K562 (cell line): ENCODE measurements around the gene CXCL17. TPM values are rescaled to one million over a fixed set of nuclear protein-coding genes. Genes with fewer than 3 reads are reported as not detected.
"Not testable (repeated sequence)": the region's sequence is repeated elsewhere in the genome, so short reads cannot be mapped to it uniquely, and the experiment has no call there.

Experiments used
- ATAC-seq: fragments of 200-7000 bp; cut with Tn5 transposase; 3 replicates; pipeline ENCODE4 v1.9.1; 2020; ENCODE audit warnings: moderate library complexity
- BruUV-seq: library from RNA; stranded (reverse); fragments of 400-500 nt; replicated peaks from 2 replicates; lab custom pipeline; 2021; lab: Mats Ljungman, UMichigan
- CTCF ChIA-PET: fragments of 300-600 bp; formaldehyde crosslinking; extraction: SDS; loops from one replicate; lab custom pipeline; 2021; ENCODE audit warnings: low intra/inter-chr PET ratio; lab: Yijun Ruan, JAX
- POLR2A ChIA-PET: fragments of 300-600, 350-650 bp; sonication (Branson Sonifier 250); formaldehyde crosslinking; extraction: SDS; loops from one replicate; lab custom pipeline; 2021; ENCODE audit warnings: antibody characterized with exemption, inconsistent platforms; lab: Yijun Ruan, JAX
- DNase-seq, 4 experiments: peaks; one replicate each; pipeline versions ENCODE4 v3.0.0 to v3.0.0-alpha.2; 2011 to 2018; ENCODE audit warnings: low spot score in 3 of 4, mixed read lengths in 3 of 4; ENCODE audit errors: extremely low read depth in 1 of 4
- FAIRE-seq: peaks from 2 replicates; lab custom pipeline; 2011; peaks lifted over from hg19 to GRCh38; lab: Jason Lieb, UNC
- H2AFZ ChIP-seq: 2 replicates; pipeline ENCODE4 v1.6.0; 2011; ENCODE audit warnings: low read depth, low read length, control low read depth, inconsistent platforms
- H3K27ac ChIP-seq: fragments of 200-600 bp; 3 replicates; pipeline ENCODE4 v1.8.0; 2011; ENCODE audit warnings: low read depth, mild to moderate bottlenecking, control low read depth, inconsistent platforms, low read length, moderate library complexity, mixed read lengths; ENCODE audit errors: extremely low read depth
- H3K27me3 ChIP-seq, 2 experiments: fragments of 300-600 bp in 1 of 2; 2 replicates in 1 of 2; 3 replicates in 1 of 2; pipeline versions ENCODE4 v1.6.0 to v1.8.0; 2011; ENCODE audit warnings: inconsistent platforms in 2 of 2, low read length in 2 of 2, mild to moderate bottlenecking in 1 of 2, mixed read lengths in 1 of 2, moderate library complexity in 1 of 2; ENCODE audit not compliant: control insufficient read depth in 2 of 2, insufficient read depth in 2 of 2
- H3K36me3 ChIP-seq: fragments of 300-600 bp; 3 replicates; pipeline ENCODE4 v1.8.0; 2011; ENCODE audit warnings: mild to moderate bottlenecking, low read length, inconsistent platforms; ENCODE audit not compliant: control insufficient read depth, insufficient read depth
- H3K4me1 ChIP-seq, 2 experiments: fragments of 200-600 bp in 1 of 2; replicated peaks in 1 of 2; 2 replicates in 1 of 2; 3 replicates in 1 of 2; pipeline versions ENCODE4 v1.5.1 to v1.8.0; 2011; ENCODE audit warnings: inconsistent platforms in 2 of 2, low read length in 2 of 2, mild to moderate bottlenecking in 1 of 2, mixed read lengths in 1 of 2, moderate library complexity in 1 of 2; ENCODE audit not compliant: control insufficient read depth in 2 of 2, insufficient read depth in 2 of 2
- H3K4me2 ChIP-seq: 2 replicates; pipeline ENCODE4 v1.6.1; 2011; ENCODE audit warnings: low read length, control low read depth, inconsistent platforms, mixed read lengths; ENCODE audit not compliant: insufficient read depth
- H3K4me3 ChIP-seq: fragments of 200-600 bp; sonication (generic), shearing (Covaris generic); 2 replicates; pipeline ENCODE4 v1.5.1; 2016; ENCODE audit warnings: control low read depth, inconsistent platforms
- H3K79me2 ChIP-seq: fragments of 200-600 bp; 3 replicates; pipeline ENCODE4 v1.8.0; 2011; ENCODE audit warnings: low read length, inconsistent platforms; ENCODE audit not compliant: control insufficient read depth, insufficient read depth
- H3K9ac ChIP-seq, 2 experiments: 2 replicates each; pipeline versions ENCODE4 v1.6.0 to v1.6.1; 2011; ENCODE audit warnings: low read depth in 2 of 2, low read length in 2 of 2, control low read depth in 1 of 2, inconsistent platforms in 1 of 2, mild to moderate bottlenecking in 1 of 2, mixed read lengths in 1 of 2; ENCODE audit not compliant: insufficient read depth in 1 of 2
- H3K9me1 ChIP-seq: one replicate; pipeline ENCODE4 v1.6.0; 2011; ENCODE audit warnings: inconsistent platforms, mild to moderate bottlenecking, low read length, moderate library complexity; ENCODE audit not compliant: control insufficient read depth, insufficient read depth
- H3K9me3 ChIP-seq: replicated peaks from 2 replicates; pipeline ENCODE4 v1.5.1; 2011; ENCODE audit warnings: low read depth, low read length, inconsistent platforms; ENCODE audit not compliant: control insufficient read depth, insufficient read depth
- H4K20me1 ChIP-seq: replicated peaks from 2 replicates; pipeline ENCODE4 v1.6.1; 2011; ENCODE audit warnings: low read length, inconsistent platforms, mixed read lengths; ENCODE audit not compliant: control insufficient read depth, insufficient read depth
- ZNF347 ChIP-seq: fragments of 450-650 bp; formaldehyde crosslinking; IDR thresholded peaks from 2 replicates; pipeline ENCODE4 v1.4.0; 2020; ENCODE audit warnings: low read depth, mild to moderate bottlenecking, moderate library complexity
- WGBS: fragments of 100-300 bp; shearing (Covaris generic); methylation state at CpG from one replicate; pipeline ENCODE4 v1.1.6; 2016; ENCODE audit warnings: low coverage, mixed read lengths; ENCODE audit not compliant: insufficient coverage; ENCODE audit errors: missing lambda C conversion rate; 5-methylcytosine and 5-hydroxymethylcytosine counted together
- in situ Hi-C: fragments of 300-500 bp; cut with MboI; formaldehyde crosslinking; loops from 4 replicates; pipeline ENCODE4 v1.15.0; 2018; ENCODE audit warnings: inconsistent platforms, mixed read lengths
- intact Hi-C: fragments of 100-400 bp; cut with micrococcal nuclease; formaldehyde crosslinking; loops from 2 replicates; pipeline ENCODE4 v1.14.2; 2022
- polyA plus RNA-seq, 8 experiments: library from polyadenylated mRNA; depleted of rRNA in 4 of 8; stranded (reverse) in 5 of 8; unstranded in 3 of 8; fragments of >200 nt; fragmentation: Nextera tagmentation in 2 of 8; fragmentation: Illumina TruSeq in 1 of 8; extraction: Ambion mirVana in 2 of 8; extraction: Trizol in 1 of 8; gene quantifications; 2 replicates each; pipeline versions ENCODE4 v1.2.1 to v1.2.3, GENCODE V29; 2011 to 2014; ENCODE audit warnings: inconsistent platforms in 1 of 8, missing spikeins in 1 of 8
- total RNA-seq, 7 experiments: library from RNA; depleted of rRNA in 6 of 7; stranded (reverse); fragments of >200 nt in 6 of 7; fragmentation: Illumina TruSeq in 2 of 7; extraction: Trizol in 2 of 7; gene quantifications; 2 replicates each; pipeline versions ENCODE4 v1.2.1 to v1.2.3, GENCODE V29; 2011 to 2021; ENCODE audit warnings: low replicate concordance in 1 of 7
- TF ChIP-seq, protein P1 (sequence below): fragments of 450-650 bp; formaldehyde crosslinking; conservative IDR thresholded peaks from 2 replicates; pipeline ENCODE4 v1.4.0; 2022; ENCODE audit warnings: mild to moderate bottlenecking, missing genetic modification characterization

Gene CXCL17
- total and polyA plus RNA-seq, 9 of the 15 experiments (the other 6 are each of a cell fraction or from before 2014, with no cell fraction given) = 0.10 to 0.15 TPM; not detected in 7

DNA sequence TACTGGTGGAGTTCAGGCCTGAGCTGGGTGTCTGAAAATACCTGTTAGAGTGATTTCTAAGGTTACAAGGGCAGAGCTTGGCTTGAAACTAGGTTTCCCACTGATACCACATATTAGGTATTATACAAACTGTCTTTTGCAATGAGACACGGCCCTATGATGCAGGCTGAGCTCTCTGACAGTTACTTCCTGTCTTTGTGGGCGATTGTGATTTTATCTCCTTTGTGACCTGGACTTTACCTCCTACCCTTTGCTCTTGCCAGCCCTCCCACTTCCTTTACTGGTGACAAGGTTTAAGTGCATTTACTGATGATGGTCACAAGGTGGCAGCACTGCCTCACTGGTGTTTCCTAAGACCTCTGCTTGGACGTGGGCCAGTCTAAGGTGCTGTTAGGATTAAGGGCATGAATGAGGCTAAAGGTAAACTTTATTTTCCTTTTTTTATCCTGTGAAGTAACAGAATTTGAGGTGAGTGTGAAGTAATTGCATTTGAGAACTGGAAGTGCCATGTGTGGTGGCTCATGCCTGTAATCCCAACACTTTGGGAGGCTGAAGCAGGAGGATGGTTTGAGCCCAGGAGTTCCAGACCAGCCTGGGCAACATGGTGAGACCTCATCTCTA, 7.7 kb upstream of the CXCL17 start (continued):
- TF ChIP-seq, protein P1, sequence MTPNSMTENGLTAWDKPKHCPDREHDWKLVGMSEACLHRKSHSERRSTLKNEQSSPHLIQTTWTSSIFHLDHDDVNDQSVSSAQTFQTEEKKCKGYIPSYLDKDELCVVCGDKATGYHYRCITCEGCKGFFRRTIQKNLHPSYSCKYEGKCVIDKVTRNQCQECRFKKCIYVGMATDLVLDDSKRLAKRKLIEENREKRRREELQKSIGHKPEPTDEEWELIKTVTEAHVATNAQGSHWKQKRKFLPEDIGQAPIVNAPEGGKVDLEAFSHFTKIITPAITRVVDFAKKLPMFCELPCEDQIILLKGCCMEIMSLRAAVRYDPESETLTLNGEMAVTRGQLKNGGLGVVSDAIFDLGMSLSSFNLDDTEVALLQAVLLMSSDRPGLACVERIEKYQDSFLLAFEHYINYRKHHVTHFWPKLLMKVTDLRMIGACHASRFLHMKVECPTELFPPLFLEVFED (CRISPR knock-in tag) = no peak

DNA sequence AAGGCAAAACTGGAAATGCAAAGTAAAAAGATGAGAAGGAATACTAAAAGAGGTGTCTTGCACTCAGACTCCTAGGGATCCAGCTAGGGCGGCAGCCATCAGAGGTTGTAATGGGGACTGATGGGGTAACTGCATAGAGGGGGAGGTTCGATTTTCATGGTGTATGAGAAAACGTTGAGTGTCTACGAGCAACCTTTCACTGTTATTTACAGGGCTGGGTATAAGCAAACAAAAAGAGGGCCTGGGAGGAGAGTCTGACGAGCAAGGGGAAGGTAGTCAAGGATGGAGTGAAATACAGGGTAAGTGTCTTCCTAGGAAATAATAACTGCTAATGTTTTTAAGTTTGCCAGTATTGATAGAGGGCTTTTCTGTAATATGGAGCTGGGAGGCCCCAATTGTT, 5.6 kb upstream of the CXCL17 start:
- 46% methylated on average over 5 of the region's 5 CpGs for WGBS
- H3K27me3 ChIP-seq, POLR2A ChIA-PET, H3K79me2 ChIP-seq, H3K9me3 ChIP-seq, H3K27ac ChIP-seq, in situ Hi-C loops, BruUV-seq, H2AFZ ChIP-seq, H3K9me1 ChIP-seq, H3K4me2 ChIP-seq, CTCF ChIA-PET, H4K20me1 ChIP-seq, H3K4me1 ChIP-seq, DNase-seq, H3K9ac ChIP-seq, H3K36me3 ChIP-seq, intact Hi-C loops, H3K4me3 ChIP-seq, ATAC-seq, FAIRE-seq: not testable (repeated sequence)

DNA sequence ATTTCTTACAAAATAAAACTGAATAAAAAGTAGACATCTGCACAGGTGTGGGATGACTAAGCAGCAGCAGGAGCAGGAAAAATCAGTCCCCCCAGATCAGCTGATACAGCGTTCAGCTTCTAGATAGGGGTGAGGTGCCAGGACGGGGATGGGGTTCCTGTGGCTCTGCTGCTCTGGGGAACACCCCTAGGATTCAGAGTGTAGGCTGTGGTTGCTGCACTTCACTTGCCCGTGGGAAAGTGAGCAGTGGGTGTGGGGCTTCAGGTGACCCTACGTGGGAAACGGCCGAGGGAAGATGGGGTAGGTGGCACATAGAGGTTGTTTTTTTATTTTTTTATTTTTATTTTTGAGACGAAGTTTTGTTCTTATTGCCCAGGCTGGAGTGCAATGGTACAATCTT, 3.2 kb upstream of the CXCL17 start:
- no TSS peak for BruUV-seq
- intact Hi-C loops (no loop called here), in situ Hi-C loops (no loop called here)
- 5% methylated on average over 7 of the region's 7 CpGs for WGBS
- no peak overlapping the region for H3K4me2 ChIP-seq
- CTCF ChIA-PET = no interaction called here
- no peaks in the 10 kb centered on the region for H4K20me1 ChIP-seq
- H3K9me3 ChIP-seq = no peaks in the 10 kb centered on the region
- DNase-seq (no peak), FAIRE-seq (no peak)
- H3K27me3 ChIP-seq = no peaks in the 10 kb centered on the region; a peak in 1 of 5 replicates
- no peak for TF ChIP-seq ZNF347
- TF ChIP-seq, all 486 proteins: peak for 0
- Histone ChIP-seq H3K4me1 (peaks cover 0 to 9% of the 10 kb centered on the region in 2 experiments; a peak in 4 of 5 replicates), H3K4me3 (no peak overlapping the region), H2AFZ (no peak overlapping the region), H3K36me3 (no peaks in the 10 kb centered on the region), H3K9ac (no peak overlapping the region), H3K79me2 (no peaks in the 10 kb centered on the region), H3K9me1 (no peaks in the 10 kb centered on the region), H3K27ac (no peak overlapping the region)
- POLR2A ChIA-PET = no interaction called here
- no peak for ATAC-seq
